ENCODE measurements around the gene CLSTN2. TPM values are rescaled to one million over a fixed set of nuclear protein-coding genes. Genes with fewer than 3 reads are reported as not detected.

CLSTN2 gene
- total and polyA plus RNA-seq, 3 donors from 2014 or later = 3.1 to 5.7 (median 3.8) TPM

- no peaks in the 10 kb centered on the region for H3K4me1 ChIP-seq
- TF ChIP-seq CTCF (IDR thresholded peaks at IDR 0.05) (no peak), POLR2A (IDR thresholded peaks at IDR 0.05) (no peak)
- 57 to 66% methylated on average over 2 of the region's 2 CpGs for WGBS, 2 donors
These were observed 303.8 kb downstream of the CLSTN2 start for GRCh38 chr3:140238646-140239314.

GRCh38 chr3:140242818-140243276 lies 307.9 kb downstream of the CLSTN2 start:
- Histone ChIP-seq H3K4me3 (no peak overlapping the region), H3K4me1 (no peaks in the 10 kb centered on the region), H3K36me3 (ENCODE audit: low read depth, missing control alignments) (no peaks in the 10 kb centered on the region), H3K27me3 (no peaks in the 10 kb centered on the region), H3K9me3 (no peaks in the 10 kb centered on the region), H3K27ac (no peak overlapping the region)
- no peak for DNase-seq
- intact Hi-C loops (cut with DNase I; ENCODE audit: low total_unique reads) = no loop called here
- 79 to 85% methylated on average over 5 of the region's 5 CpGs for WGBS, 2 donors
- TF ChIP-seq CTCF (IDR thresholded peaks at IDR 0.05) = no peak
- no peak for TF ChIP-seq POLR2A (IDR thresholded peaks at IDR 0.05)

More at GRCh38 chr3:140238646-140239314, 303.8 kb downstream of the CLSTN2 start:
- Histone ChIP-seq H3K36me3 (ENCODE audit: low read depth, missing control alignments) (no peaks in the 10 kb centered on the region), H3K27ac (no peak overlapping the region), H3K9me3 (no peaks in the 10 kb centered on the region), H3K27me3 (no peaks in the 10 kb centered on the region), H3K4me3 (no peak overlapping the region)
- intact Hi-C loops (cut with DNase I; ENCODE audit: low total_unique reads) = no loop called here
- no peak for DNase-seq

GRCh38 chr3:140243575-140243974 lies 308.6 kb downstream of the CLSTN2 start:
- H3K4me3 ChIP-seq = no peak overlapping the region
- TF ChIP-seq CTCF (IDR thresholded peaks at IDR 0.05) (no peak), POLR2A (IDR thresholded peaks at IDR 0.05) (no peak)
- H3K4me1 ChIP-seq = no peaks in the 10 kb centered on the region
- no peak for DNase-seq
- intact Hi-C loops (cut with DNase I; ENCODE audit: low total_unique reads) = no loop called here
- no peaks in the 10 kb centered on the region for H3K27me3 ChIP-seq
- H3K36me3 ChIP-seq (ENCODE audit: low read depth, missing control alignments) = no peaks in the 10 kb centered on the region
- 100% methylated on average over 1 of the region's 1 CpG for WGBS, 2 donors
- H3K9me3 ChIP-seq = no peaks in the 10 kb centered on the region
- H3K27ac ChIP-seq = no peak overlapping the region

- H3K27me3 ChIP-seq = no peaks in the 10 kb centered on the region
- DNase-seq = no peak
- H3K4me1 ChIP-seq = no peaks in the 10 kb centered on the region
- intact Hi-C loops (cut with DNase I; ENCODE audit: low total_unique reads) = no loop called here
- H3K27ac ChIP-seq = no peak overlapping the region
- no peak for TF ChIP-seq POLR2A (IDR thresholded peaks at IDR 0.05)
- no peak for TF ChIP-seq CTCF (IDR thresholded peaks at IDR 0.05)
- H3K36me3 ChIP-seq (ENCODE audit: low read depth, missing control alignments) = no peaks in the 10 kb centered on the region
- WGBS, 2 donors = 76 to 80% methylated on average over 5 of the region's 5 CpGs
- no peaks in the 10 kb centered on the region for H3K9me3 ChIP-seq
- H3K4me3 ChIP-seq = no peak overlapping the region
These were observed 309.9 kb downstream of the CLSTN2 start for GRCh38 chr3:140244893-140245292.

GRCh38 chr3:140246578-140246977 lies 311.6 kb downstream of the CLSTN2 start:
- H3K27ac ChIP-seq = no peak overlapping the region
- intact Hi-C loops (cut with DNase I; ENCODE audit: low total_unique reads) = no loop called here
- H3K27me3 ChIP-seq = no peaks in the 10 kb centered on the region
- no peak for TF ChIP-seq POLR2A (IDR thresholded peaks at IDR 0.05)
- no peak for TF ChIP-seq CTCF (IDR thresholded peaks at IDR 0.05)
- WGBS, 2 donors = 48 to 55% methylated on average over 3 of the region's 3 CpGs
- H3K4me3 ChIP-seq = no peak overlapping the region
- no peaks in the 10 kb centered on the region for H3K4me1 ChIP-seq
- no peaks in the 10 kb centered on the region for H3K36me3 ChIP-seq (ENCODE audit: low read depth, missing control alignments)
- no peaks in the 10 kb centered on the region for H3K9me3 ChIP-seq
- no peak for DNase-seq
